ENCODE measurements around the gene ARMCX4. TPM values are rescaled to one million over a fixed set of nuclear protein-coding genes. Genes with fewer than 3 reads are reported as not detected.
A peak's percentile ranks its signal among the peaks of the same experiment; 100 is the strongest.

Gene ARMCX4
- total and polyA plus RNA-seq, 9 of the 15 experiments (the other 6 are each of a cell fraction or from before 2014, with no cell fraction given), result 0.11 TPM; not detected in 8

DNA sequence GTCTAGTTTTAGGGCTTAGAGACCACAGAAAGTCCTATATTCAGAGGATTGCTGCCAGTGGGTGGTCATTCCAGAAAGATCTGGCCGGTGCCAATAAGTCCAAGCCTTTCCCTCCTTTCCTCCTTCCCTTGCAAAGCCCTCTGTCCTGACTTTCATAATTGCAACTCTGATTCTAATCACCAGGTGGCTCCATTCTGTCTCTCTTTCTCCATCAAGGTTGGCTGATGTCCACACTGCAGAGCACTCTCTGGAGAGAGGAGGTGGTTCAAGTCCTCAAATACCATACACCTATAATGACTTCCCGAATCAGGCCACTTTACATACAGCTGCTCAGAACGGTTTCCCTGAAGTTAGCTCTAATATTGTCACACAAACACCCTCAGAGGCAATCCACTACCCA, 22.4 kb upstream of the ARMCX4 start:
- DNase-seq (ENCODE audit: extremely low read depth in 1 of 4, low spot score in 3 of 4), result peak in 2 of 4 experiments; percentile 19 to 21
- Histone ChIP-seq H3K9me3 (replicated peaks; ENCODE audit: control insufficient read depth, insufficient read depth, low read depth, low read length) (no peaks in the 10 kb centered on the region), H2AFZ (ENCODE audit: low read depth, low read length) (no peak overlapping the region), H3K79me2 (ENCODE audit: control insufficient read depth, insufficient read depth, low read length) (no peaks in the 10 kb centered on the region), H3K9me1 (ENCODE audit: control insufficient read depth, insufficient read depth, low read length) (no peaks in the 10 kb centered on the region), H3K36me3 (ENCODE audit: control insufficient read depth, insufficient read depth, low read length) (no peaks in the 10 kb centered on the region), H3K27me3 (ENCODE audit: control insufficient read depth in 2 of 2, insufficient read depth in 2 of 2, low read length in 2 of 2) (no peaks in the 10 kb centered on the region), H3K4me2 (ENCODE audit: insufficient read depth, low read length) (no peak overlapping the region), H3K27ac (ENCODE audit: extremely low read depth, low read depth, low read length) (no peak overlapping the region), H3K4me1 (replicated peaks in 1 of 2; ENCODE audit: control insufficient read depth in 2 of 2, insufficient read depth in 2 of 2, low read length in 2 of 2) (no peaks in the 10 kb centered on the region), H3K4me3 (no peak overlapping the region), H4K20me1 (replicated peaks; ENCODE audit: control insufficient read depth, insufficient read depth, low read length) (no peaks in the 10 kb centered on the region), H3K9ac (ENCODE audit: insufficient read depth in 1 of 2, low read depth in 2 of 2, low read length in 2 of 2) (no peak overlapping the region)
- TF ChIP-seq RAD21 (CRISPR knock-in tag; conservative IDR thresholded peaks at IDR 0.05 in 1 of 2, IDR thresholded peaks at IDR 0.05 in 1 of 2) (peak in 1 of 2 experiments; percentile 50; a peak in 2 of 4 replicates), PHB2 (IDR thresholded peaks at IDR 0.05; ENCODE audit: low read depth) (no peak), PRPF4 (IDR thresholded peaks at IDR 0.05; ENCODE audit: insufficient read depth, low read depth, low read length, poor library complexity, severe bottlenecking) (no peak), MCM5 (IDR thresholded peaks at IDR 0.05; ENCODE audit: low read depth) (no peak), NFIC (IDR thresholded peaks at IDR 0.05) (peak; percentile 17; the same call in 1 of the 2 replicates)
- TF ChIP-seq, protein P1, sequence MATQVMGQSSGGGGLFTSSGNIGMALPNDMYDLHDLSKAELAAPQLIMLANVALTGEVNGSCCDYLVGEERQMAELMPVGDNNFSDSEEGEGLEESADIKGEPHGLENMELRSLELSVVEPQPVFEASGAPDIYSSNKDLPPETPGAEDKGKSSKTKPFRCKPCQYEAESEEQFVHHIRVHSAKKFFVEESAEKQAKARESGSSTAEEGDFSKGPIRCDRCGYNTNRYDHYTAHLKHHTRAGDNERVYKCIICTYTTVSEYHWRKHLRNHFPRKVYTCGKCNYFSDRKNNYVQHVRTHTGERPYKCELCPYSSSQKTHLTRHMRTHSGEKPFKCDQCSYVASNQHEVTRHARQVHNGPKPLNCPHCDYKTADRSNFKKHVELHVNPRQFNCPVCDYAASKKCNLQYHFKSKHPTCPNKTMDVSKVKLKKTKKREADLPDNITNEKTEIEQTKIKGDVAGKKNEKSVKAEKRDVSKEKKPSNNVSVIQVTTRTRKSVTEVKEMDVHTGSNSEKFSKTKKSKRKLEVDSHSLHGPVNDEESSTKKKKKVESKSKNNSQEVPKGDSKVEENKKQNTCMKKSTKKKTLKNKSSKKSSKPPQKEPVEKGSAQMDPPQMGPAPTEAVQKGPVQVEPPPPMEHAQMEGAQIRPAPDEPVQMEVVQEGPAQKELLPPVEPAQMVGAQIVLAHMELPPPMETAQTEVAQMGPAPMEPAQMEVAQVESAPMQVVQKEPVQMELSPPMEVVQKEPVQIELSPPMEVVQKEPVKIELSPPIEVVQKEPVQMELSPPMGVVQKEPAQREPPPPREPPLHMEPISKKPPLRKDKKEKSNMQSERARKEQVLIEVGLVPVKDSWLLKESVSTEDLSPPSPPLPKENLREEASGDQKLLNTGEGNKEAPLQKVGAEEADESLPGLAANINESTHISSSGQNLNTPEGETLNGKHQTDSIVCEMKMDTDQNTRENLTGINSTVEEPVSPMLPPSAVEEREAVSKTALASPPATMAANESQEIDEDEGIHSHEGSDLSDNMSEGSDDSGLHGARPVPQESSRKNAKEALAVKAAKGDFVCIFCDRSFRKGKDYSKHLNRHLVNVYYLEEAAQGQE (IDR thresholded peaks at IDR 0.05; ENCODE audit: borderline replicate concordance), result peak; percentile 7; the same call in 1 of the 2 replicates
- TF ChIP-seq, protein P1 (CRISPR knock-in tag; IDR thresholded peaks at IDR 0.05; ENCODE audit: low read depth), result no peak
- TF ChIP-seq, protein P2, sequence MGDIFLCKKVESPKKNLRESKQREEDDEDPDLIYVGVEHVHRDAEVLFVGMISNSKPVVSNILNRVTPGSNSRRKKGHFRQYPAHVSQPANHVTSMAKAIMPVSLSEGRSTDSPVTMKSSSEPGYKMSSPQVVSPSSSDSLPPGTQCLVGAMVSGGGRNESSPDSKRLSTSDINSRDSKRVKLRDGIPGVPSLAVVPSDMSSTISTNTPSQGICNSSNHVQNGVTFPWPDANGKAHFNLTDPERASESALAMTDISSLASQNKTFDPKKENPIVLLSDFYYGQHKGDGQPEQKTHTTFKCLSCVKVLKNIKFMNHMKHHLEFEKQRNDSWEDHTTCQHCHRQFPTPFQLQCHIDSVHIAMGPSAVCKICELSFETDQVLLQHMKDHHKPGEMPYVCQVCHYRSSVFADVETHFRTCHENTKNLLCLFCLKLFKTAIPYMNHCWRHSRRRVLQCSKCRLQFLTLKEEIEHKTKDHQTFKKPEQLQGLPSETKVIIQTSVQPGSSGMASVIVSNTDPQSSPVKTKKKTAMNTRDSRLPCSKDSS (IDR thresholded peaks at IDR 0.05; ENCODE audit: low read depth, partially characterized antibody), result no peak
- TF ChIP-seq, protein P3, sequence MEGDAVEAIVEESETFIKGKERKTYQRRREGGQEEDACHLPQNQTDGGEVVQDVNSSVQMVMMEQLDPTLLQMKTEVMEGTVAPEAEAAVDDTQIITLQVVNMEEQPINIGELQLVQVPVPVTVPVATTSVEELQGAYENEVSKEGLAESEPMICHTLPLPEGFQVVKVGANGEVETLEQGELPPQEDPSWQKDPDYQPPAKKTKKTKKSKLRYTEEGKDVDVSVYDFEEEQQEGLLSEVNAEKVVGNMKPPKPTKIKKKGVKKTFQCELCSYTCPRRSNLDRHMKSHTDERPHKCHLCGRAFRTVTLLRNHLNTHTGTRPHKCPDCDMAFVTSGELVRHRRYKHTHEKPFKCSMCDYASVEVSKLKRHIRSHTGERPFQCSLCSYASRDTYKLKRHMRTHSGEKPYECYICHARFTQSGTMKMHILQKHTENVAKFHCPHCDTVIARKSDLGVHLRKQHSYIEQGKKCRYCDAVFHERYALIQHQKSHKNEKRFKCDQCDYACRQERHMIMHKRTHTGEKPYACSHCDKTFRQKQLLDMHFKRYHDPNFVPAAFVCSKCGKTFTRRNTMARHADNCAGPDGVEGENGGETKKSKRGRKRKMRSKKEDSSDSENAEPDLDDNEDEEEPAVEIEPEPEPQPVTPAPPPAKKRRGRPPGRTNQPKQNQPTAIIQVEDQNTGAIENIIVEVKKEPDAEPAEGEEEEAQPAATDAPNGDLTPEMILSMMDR (IDR thresholded peaks at IDR 0.05 in 2 of 3, conservative IDR thresholded peaks at IDR 0.05 in 1 of 3; ENCODE audit: insufficient read depth in 2 of 3, low read depth in 1 of 3, low read length in 3 of 3), result peak; percentile 18 to 46 (median 35); a peak in 3 of 6 replicates
- intact Hi-C loops (cut with micrococcal nuclease) (loop anchor here (5.0 kb wide), 1 partner anchor 46 kb away; no protein-coding TSS in a partner anchor), in situ Hi-C loops (cut with MboI) (no loop called here)
- ATAC-seq, result peak; percentile 78
- ChIA-PET POLR2A (interaction anchor here (0.6 kb wide), 1 partner anchor 29 kb away, joined by 3 read pairs; no protein-coding TSS in a partner anchor), CTCF (ENCODE audit: low intra/inter-chr PET ratio) (no interaction called here)
- FAIRE-seq, result no peak
- BruUV-seq (replicated peaks), result no TSS peak
- 0% methylated on average over 3 of the region's 3 CpGs for WGBS (ENCODE audit: insufficient coverage, low coverage, missing lambda C conversion rate)

Measured in K562 (cell line).